CD14-positive monocyte (primary cell): ENCODE measurements around the gene TMEM129. TPM values are rescaled to one million over a fixed set of nuclear protein-coding genes. Genes with fewer than 3 reads are reported as not detected.
A peak's percentile ranks its signal among the peaks of the same experiment; 100 is the strongest.

Experiments used
- DNase-seq, 3 donors: peaks; one replicate each; pipeline ENCODE4 v3.0.0-alpha.2; 2011 to 2022
- H2AFZ ChIP-seq: 2 replicates; pipeline ENCODE4 v1.6.0; 2012; ENCODE audit warnings: mild to moderate bottlenecking, low read depth, low read length, inconsistent platforms; ENCODE audit not compliant: insufficient read depth, poor library complexity, severe bottlenecking
- H3K27ac ChIP-seq, 2 donors: 1 replicate in 1 of 2; 2 replicates in 1 of 2; pipeline ENCODE4 v1.5.1; 2012 to 2013; ENCODE audit warnings: low read length in 2 of 2, control low read depth in 1 of 2, inconsistent platforms in 1 of 2, low read depth in 1 of 2, mild to moderate bottlenecking in 1 of 2
- H3K27me3 ChIP-seq, 2 donors: one replicate each; pipeline versions ENCODE4 v1.6.0 to v1.6.1; 2011 to 2013; ENCODE audit warnings: low read length in 2 of 2; ENCODE audit not compliant: control insufficient read depth in 2 of 2, insufficient read depth in 2 of 2
- H3K36me3 ChIP-seq, 2 donors: replicated peaks in 1 of 2; 1 replicate in 1 of 2; 2 replicates in 1 of 2; pipeline versions ENCODE4 v1.5.1 to v1.6.1; 2012 to 2013; ENCODE audit warnings: low read length in 2 of 2, control low read depth in 1 of 2, inconsistent platforms in 1 of 2, mild to moderate bottlenecking in 1 of 2; ENCODE audit not compliant: insufficient read depth in 2 of 2, control insufficient read depth in 1 of 2
- H3K4me1 ChIP-seq, 2 donors: 1 replicate in 1 of 2; 2 replicates in 1 of 2; pipeline versions ENCODE4 v1.5.1 to v1.6.1; 2012 to 2013; ENCODE audit warnings: low read length in 2 of 2, control low read depth in 1 of 2, inconsistent platforms in 1 of 2, mild to moderate bottlenecking in 1 of 2, moderate library complexity in 1 of 2; ENCODE audit not compliant: insufficient read depth in 2 of 2, control insufficient read depth in 1 of 2
- H3K4me2 ChIP-seq: replicated peaks from 2 replicates; pipeline ENCODE3; 2012; ENCODE audit warnings: low read length, moderate library complexity, mild to moderate bottlenecking; ENCODE audit not compliant: poor library complexity, severe bottlenecking; ENCODE audit errors: extremely low read depth
- H3K4me3 ChIP-seq, 3 experiments: fragments of 200-600 bp in 1 of 3; sonication (generic) in 1 of 3; replicated peaks in 1 of 3; 1 replicate in 2 of 3; 2 replicates in 1 of 3; pipeline ENCODE4 v1.5.1; 2011 to 2013; ENCODE audit warnings: low read length in 3 of 3, mild to moderate bottlenecking in 3 of 3, control low read depth in 2 of 3, low read depth in 2 of 3, inconsistent platforms in 1 of 3, moderate library complexity in 1 of 3
- H3K79me2 ChIP-seq: 2 replicates; pipeline ENCODE4 v1.6.0; 2012; ENCODE audit warnings: mild to moderate bottlenecking, control low read depth, inconsistent platforms, low read length, moderate library complexity; ENCODE audit not compliant: insufficient read depth
- H3K9ac ChIP-seq: 2 replicates; pipeline ENCODE4 v1.6.0; 2017; ENCODE audit warnings: low read length, mild to moderate bottlenecking; ENCODE audit not compliant: insufficient read depth, poor library complexity, severe bottlenecking
- H3K9me3 ChIP-seq, 2 donors: replicated peaks in 1 of 2; 1 replicate in 1 of 2; 2 replicates in 1 of 2; pipeline versions ENCODE4 v1.5.1 to v1.6.1; 2012 to 2013; ENCODE audit warnings: low read length in 2 of 2, control low read depth in 1 of 2; ENCODE audit not compliant: control insufficient read depth in 1 of 2, insufficient read depth in 1 of 2
- H4K20me1 ChIP-seq: 2 replicates; pipeline ENCODE4 v1.6.0; 2012; ENCODE audit warnings: mild to moderate bottlenecking, low read length, control low read depth, moderate library complexity; ENCODE audit not compliant: insufficient read depth
- H3K27ac Mint-ChIP-seq, 7 donors: one replicate each; pipeline ENCODE4 v1.8.0; 2020; ENCODE audit warnings: mild to moderate bottlenecking in 7 of 7, mixed read lengths in 7 of 7, moderate library complexity in 6 of 7, inconsistent platforms in 2 of 7
- H3K27me3 Mint-ChIP-seq, 3 donors: one replicate each; pipeline ENCODE4 v1.8.0; 2021 to 2022; ENCODE audit warnings: low read depth in 3 of 3, mild to moderate bottlenecking in 3 of 3, mixed read lengths in 3 of 3, moderate library complexity in 3 of 3, inconsistent platforms in 1 of 3
- H3K36me3 Mint-ChIP-seq, 2 donors: one replicate each; pipeline ENCODE4 v1.8.0; 2020; ENCODE audit warnings: mixed read lengths in 2 of 2, inconsistent platforms in 1 of 2, mild to moderate bottlenecking in 1 of 2
- H3K4me1 Mint-ChIP-seq: one replicate; pipeline ENCODE4 v1.8.0; 2020; ENCODE audit warnings: mild to moderate bottlenecking, mixed read lengths
- H3K4me3 Mint-ChIP-seq, 2 donors: one replicate each; pipeline ENCODE4 v1.8.0; 2020; ENCODE audit warnings: mild to moderate bottlenecking in 2 of 2, mixed read lengths in 2 of 2, moderate library complexity in 1 of 2
- H3K9me3 Mint-ChIP-seq, 7 donors: one replicate each; pipeline ENCODE4 v1.8.0; 2020 to 2022; ENCODE audit warnings: mixed read lengths in 7 of 7, mild to moderate bottlenecking in 6 of 7, moderate library complexity in 6 of 7, inconsistent platforms in 2 of 7
- WGBS: methylation state at CpG from one replicate; pipeline ENCODE4 v1.1.5; 2013; ENCODE audit warnings: missing lambda C conversion rate; ENCODE audit not compliant: insufficient coverage; 5-methylcytosine and 5-hydroxymethylcytosine counted together
- intact Hi-C, 2 donors: fragments of 100-400 bp; cut with micrococcal nuclease; formaldehyde crosslinking; loops; one replicate each; pipeline versions ENCODE4 v1.15.0 to v1.15.1; 2023
- polyA plus RNA-seq, 3 donors: library from polyadenylated mRNA; depleted of rRNA in 1 of 3; unstranded in 2 of 3; stranded (reverse) in 1 of 3; fragments of 300-500 nt in 2 of 3; fragments of >200 nt in 1 of 3; fragmentation: Illumina TruSeq in 2 of 3; gene quantifications; 1 replicate in 2 of 3; 2 replicates in 1 of 3; pipeline ENCODE4 v1.2.3, GENCODE V29; 2012 to 2021
- TF ChIP-seq, protein P1 (sequence below): fragments of 200-600 bp; IDR thresholded peaks from one replicate; pipeline ENCODE4 v1.8.0; 2022; ENCODE audit warnings: antibody characterized with exemption, mild to moderate bottlenecking

The TMEM129 gene
- polyA plus RNA-seq, 3 donors: 22.4 to 40.2 (median 24.1) TPM

DNA sequence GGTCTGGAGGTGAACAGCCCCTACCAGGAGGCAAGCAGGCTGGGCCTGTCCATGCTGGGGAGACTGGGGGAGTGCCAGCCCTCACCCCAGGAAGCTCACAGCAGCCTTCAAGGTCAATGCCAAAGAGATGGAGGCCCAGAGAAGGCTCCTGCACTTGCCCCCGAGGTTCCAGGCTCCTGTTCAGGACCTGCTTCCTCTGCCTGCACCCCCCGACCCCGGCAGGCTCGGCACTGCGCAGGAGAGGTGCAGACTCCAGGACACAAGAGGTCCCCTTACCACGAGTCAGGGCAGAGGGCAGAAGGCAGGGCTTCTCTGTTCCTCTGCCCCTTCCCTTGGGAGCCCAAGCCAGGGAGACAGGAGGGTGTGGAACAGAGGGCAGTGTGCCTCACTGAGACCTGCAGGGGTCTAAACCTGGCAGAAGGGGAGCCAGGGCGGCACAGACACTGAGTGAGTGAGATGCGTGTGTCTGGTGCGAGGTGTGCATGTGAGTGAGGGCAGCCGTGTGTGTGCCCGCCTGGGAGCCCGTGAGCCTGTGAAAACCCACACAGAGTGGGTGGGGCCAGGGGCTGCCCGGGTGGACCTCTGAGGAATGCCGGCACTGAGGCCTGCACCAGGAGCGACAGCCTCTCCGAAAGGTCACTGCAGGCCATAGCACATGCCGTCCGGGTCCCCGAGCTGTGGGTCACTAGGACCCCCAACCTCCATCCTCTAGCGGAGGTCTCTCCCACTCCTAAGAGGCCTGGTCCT lies 41.3 kb upstream of the TMEM129 start:
- peak overlapping the region in 1 of 2 donors; percentile 30 for H3K4me3 Mint-ChIP-seq
- peaks cover 1% of the 10 kb centered on the region for H3K4me1 Mint-ChIP-seq
- Histone ChIP-seq H3K27ac (no peak overlapping the region), H3K79me2 (no peaks in the 10 kb centered on the region), H3K4me2 (no peak overlapping the region), H4K20me1 (no peaks in the 10 kb centered on the region), H2AFZ (no peak overlapping the region), H3K36me3 (no peaks in the 10 kb centered on the region), H3K9me3 (no peaks in the 10 kb centered on the region), H3K4me3 (no peak overlapping the region), H3K27me3 (peaks cover 0 to 40% of the 10 kb centered on the region in 2 donors), H3K4me1 (no peaks in the 10 kb centered on the region), H3K9ac (no peak overlapping the region)
- H3K36me3 Mint-ChIP-seq: no peaks in the 10 kb centered on the region
- no peak for DNase-seq
- WGBS: 92% methylated on average over 20 of the region's 20 CpGs
- intact Hi-C loops: no loop called here
- TF ChIP-seq, protein P1, sequence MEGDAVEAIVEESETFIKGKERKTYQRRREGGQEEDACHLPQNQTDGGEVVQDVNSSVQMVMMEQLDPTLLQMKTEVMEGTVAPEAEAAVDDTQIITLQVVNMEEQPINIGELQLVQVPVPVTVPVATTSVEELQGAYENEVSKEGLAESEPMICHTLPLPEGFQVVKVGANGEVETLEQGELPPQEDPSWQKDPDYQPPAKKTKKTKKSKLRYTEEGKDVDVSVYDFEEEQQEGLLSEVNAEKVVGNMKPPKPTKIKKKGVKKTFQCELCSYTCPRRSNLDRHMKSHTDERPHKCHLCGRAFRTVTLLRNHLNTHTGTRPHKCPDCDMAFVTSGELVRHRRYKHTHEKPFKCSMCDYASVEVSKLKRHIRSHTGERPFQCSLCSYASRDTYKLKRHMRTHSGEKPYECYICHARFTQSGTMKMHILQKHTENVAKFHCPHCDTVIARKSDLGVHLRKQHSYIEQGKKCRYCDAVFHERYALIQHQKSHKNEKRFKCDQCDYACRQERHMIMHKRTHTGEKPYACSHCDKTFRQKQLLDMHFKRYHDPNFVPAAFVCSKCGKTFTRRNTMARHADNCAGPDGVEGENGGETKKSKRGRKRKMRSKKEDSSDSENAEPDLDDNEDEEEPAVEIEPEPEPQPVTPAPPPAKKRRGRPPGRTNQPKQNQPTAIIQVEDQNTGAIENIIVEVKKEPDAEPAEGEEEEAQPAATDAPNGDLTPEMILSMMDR: no peak
- H3K27me3 Mint-ChIP-seq: peaks cover 23 to 55% (median 26%) of the 10 kb centered on the region in 3 donors
- peaks cover 0 to 4% (median 0%) of the 10 kb centered on the region in 7 donors for H3K9me3 Mint-ChIP-seq
- no peak overlapping the region for H3K27ac Mint-ChIP-seq

DNA sequence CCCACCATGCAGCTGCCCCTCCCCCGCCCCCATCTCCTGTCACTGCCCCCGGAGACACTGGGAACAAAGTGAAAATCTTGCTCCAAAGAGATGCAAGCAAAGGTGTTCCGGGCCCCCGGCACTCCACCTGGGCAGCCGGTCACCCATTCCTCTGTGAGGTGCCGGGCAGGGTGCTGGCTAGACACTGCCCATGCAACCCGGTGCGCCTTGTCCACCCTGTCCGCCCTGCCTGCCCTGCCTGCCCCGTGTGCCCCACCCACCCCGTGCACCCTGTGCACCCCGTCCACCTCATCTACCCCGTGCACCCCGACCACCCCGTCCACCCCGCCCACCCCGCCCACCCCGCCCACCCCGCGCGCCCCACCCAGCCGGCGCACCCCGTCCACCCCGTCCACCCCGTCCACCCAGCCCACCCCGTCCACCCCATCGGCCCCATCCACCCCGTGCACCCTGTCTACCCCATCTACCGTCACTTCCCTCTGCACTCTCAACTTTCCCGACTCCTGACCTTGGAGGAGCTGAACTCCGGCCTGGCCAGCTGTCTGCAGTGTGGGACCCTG lies 40.1 kb upstream of the TMEM129 start:
- Mint-ChIP-seq H3K27me3 (peaks cover 23 to 48% (median 26%) of the 10 kb centered on the region in 3 donors), H3K36me3 (no peaks in the 10 kb centered on the region), H3K4me1 (peaks cover 1% of the 10 kb centered on the region), H3K4me3 (no peak overlapping the region), H3K9me3 (peaks cover 0 to 4% (median 0%) of the 10 kb centered on the region in 7 donors), H3K27ac (no peak overlapping the region)
- TF ChIP-seq, protein P1: no peak
- Histone ChIP-seq H3K4me2 (no peak overlapping the region), H3K4me1 (no peaks in the 10 kb centered on the region), H2AFZ (no peak overlapping the region), H3K9ac (no peak overlapping the region), H3K9me3 (no peaks in the 10 kb centered on the region), H3K27me3 (peaks cover 0 to 34% of the 10 kb centered on the region in 2 donors), H4K20me1 (no peaks in the 10 kb centered on the region), H3K27ac (no peak overlapping the region), H3K4me3 (no peak overlapping the region), H3K36me3 (no peaks in the 10 kb centered on the region), H3K79me2 (no peaks in the 10 kb centered on the region)
- WGBS: 85% methylated on average over 9 of the region's 32 CpGs
- no peak for DNase-seq
- intact Hi-C loops: no loop called here
